ENCODE results near the gene ABCB9.

DNA sequence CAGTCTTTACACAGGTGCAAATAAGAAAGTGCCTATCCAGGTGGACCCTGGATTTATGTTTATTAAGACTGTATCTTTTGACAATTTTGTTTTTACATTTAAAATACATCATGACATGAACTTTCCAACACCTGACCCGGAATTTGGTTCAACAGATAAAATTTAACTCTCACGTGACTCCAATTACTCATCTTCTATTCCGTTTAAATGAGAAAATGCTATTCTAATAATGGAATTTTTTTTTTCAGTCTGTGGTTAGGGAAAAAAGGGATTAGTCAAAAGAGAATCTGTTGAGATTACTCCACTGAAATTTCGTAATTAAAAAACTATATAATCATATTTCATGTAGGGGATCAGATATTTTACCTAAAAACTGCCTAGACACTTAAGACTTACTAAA is 81.4 kb downstream of the ABCB9 start:
- TF ChIP-seq, protein P1, sequence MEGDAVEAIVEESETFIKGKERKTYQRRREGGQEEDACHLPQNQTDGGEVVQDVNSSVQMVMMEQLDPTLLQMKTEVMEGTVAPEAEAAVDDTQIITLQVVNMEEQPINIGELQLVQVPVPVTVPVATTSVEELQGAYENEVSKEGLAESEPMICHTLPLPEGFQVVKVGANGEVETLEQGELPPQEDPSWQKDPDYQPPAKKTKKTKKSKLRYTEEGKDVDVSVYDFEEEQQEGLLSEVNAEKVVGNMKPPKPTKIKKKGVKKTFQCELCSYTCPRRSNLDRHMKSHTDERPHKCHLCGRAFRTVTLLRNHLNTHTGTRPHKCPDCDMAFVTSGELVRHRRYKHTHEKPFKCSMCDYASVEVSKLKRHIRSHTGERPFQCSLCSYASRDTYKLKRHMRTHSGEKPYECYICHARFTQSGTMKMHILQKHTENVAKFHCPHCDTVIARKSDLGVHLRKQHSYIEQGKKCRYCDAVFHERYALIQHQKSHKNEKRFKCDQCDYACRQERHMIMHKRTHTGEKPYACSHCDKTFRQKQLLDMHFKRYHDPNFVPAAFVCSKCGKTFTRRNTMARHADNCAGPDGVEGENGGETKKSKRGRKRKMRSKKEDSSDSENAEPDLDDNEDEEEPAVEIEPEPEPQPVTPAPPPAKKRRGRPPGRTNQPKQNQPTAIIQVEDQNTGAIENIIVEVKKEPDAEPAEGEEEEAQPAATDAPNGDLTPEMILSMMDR (IDR thresholded peaks at IDR 0.05) = no peak
- no peak for TF ChIP-seq EZH2 (IDR thresholded peaks at IDR 0.05; ENCODE audit: borderline replicate concordance, insufficient read depth, low read depth, low read length, poor library complexity, severe bottlenecking)

Data from B cell (primary cell).